K562 (cell line): ENCODE measurements around the gene UQCRC2. TPM values are rescaled to one million over a fixed set of nuclear protein-coding genes. Genes with fewer than 3 reads are reported as not detected.
A peak's percentile ranks its signal among the peaks of the same experiment; 100 is the strongest.

ENCODE experiments used
- ATAC-seq: fragments of 200-7000 bp; cut with Tn5 transposase; 3 replicates; pipeline ENCODE4 v1.9.1; 2020; ENCODE audit warnings: moderate library complexity
- BruUV-seq: library from RNA; stranded (reverse); fragments of 400-500 nt; replicated peaks from 2 replicates; lab custom pipeline; 2021; lab: Mats Ljungman, UMichigan
- CTCF ChIA-PET: fragments of 300-600 bp; formaldehyde crosslinking; extraction: SDS; loops from one replicate; lab custom pipeline; 2021; ENCODE audit warnings: low intra/inter-chr PET ratio; lab: Yijun Ruan, JAX
- POLR2A ChIA-PET: fragments of 300-600, 350-650 bp; sonication (Branson Sonifier 250); formaldehyde crosslinking; extraction: SDS; loops from one replicate; lab custom pipeline; 2021; ENCODE audit warnings: antibody characterized with exemption, inconsistent platforms; lab: Yijun Ruan, JAX
- DNase-seq, 4 experiments: peaks; one replicate each; pipeline versions ENCODE4 v3.0.0 to v3.0.0-alpha.2; 2011 to 2018; ENCODE audit warnings: low spot score in 3 of 4, mixed read lengths in 3 of 4; ENCODE audit errors: extremely low read depth in 1 of 4
- FAIRE-seq: peaks from 2 replicates; lab custom pipeline; 2011; peaks lifted over from hg19 to GRCh38; lab: Jason Lieb, UNC
- H2AFZ ChIP-seq: 2 replicates; pipeline ENCODE4 v1.6.0; 2011; ENCODE audit warnings: low read depth, low read length, control low read depth, inconsistent platforms
- H3K27ac ChIP-seq: fragments of 200-600 bp; 3 replicates; pipeline ENCODE4 v1.8.0; 2011; ENCODE audit warnings: low read depth, mild to moderate bottlenecking, control low read depth, inconsistent platforms, low read length, moderate library complexity, mixed read lengths; ENCODE audit errors: extremely low read depth
- H3K27me3 ChIP-seq, 2 experiments: fragments of 300-600 bp in 1 of 2; 2 replicates in 1 of 2; 3 replicates in 1 of 2; pipeline versions ENCODE4 v1.6.0 to v1.8.0; 2011; ENCODE audit warnings: inconsistent platforms in 2 of 2, low read length in 2 of 2, mild to moderate bottlenecking in 1 of 2, mixed read lengths in 1 of 2, moderate library complexity in 1 of 2; ENCODE audit not compliant: control insufficient read depth in 2 of 2, insufficient read depth in 2 of 2
- H3K36me3 ChIP-seq: fragments of 300-600 bp; 3 replicates; pipeline ENCODE4 v1.8.0; 2011; ENCODE audit warnings: mild to moderate bottlenecking, low read length, inconsistent platforms; ENCODE audit not compliant: control insufficient read depth, insufficient read depth
- H3K4me1 ChIP-seq, 2 experiments: fragments of 200-600 bp in 1 of 2; replicated peaks in 1 of 2; 2 replicates in 1 of 2; 3 replicates in 1 of 2; pipeline versions ENCODE4 v1.5.1 to v1.8.0; 2011; ENCODE audit warnings: inconsistent platforms in 2 of 2, low read length in 2 of 2, mild to moderate bottlenecking in 1 of 2, mixed read lengths in 1 of 2, moderate library complexity in 1 of 2; ENCODE audit not compliant: control insufficient read depth in 2 of 2, insufficient read depth in 2 of 2
- H3K4me2 ChIP-seq: 2 replicates; pipeline ENCODE4 v1.6.1; 2011; ENCODE audit warnings: low read length, control low read depth, inconsistent platforms, mixed read lengths; ENCODE audit not compliant: insufficient read depth
- H3K4me3 ChIP-seq: fragments of 200-600 bp; sonication (generic), shearing (Covaris generic); 2 replicates; pipeline ENCODE4 v1.5.1; 2016; ENCODE audit warnings: control low read depth, inconsistent platforms
- H3K79me2 ChIP-seq: fragments of 200-600 bp; 3 replicates; pipeline ENCODE4 v1.8.0; 2011; ENCODE audit warnings: low read length, inconsistent platforms; ENCODE audit not compliant: control insufficient read depth, insufficient read depth
- H3K9ac ChIP-seq, 2 experiments: 2 replicates each; pipeline versions ENCODE4 v1.6.0 to v1.6.1; 2011; ENCODE audit warnings: low read depth in 2 of 2, low read length in 2 of 2, control low read depth in 1 of 2, inconsistent platforms in 1 of 2, mild to moderate bottlenecking in 1 of 2, mixed read lengths in 1 of 2; ENCODE audit not compliant: insufficient read depth in 1 of 2
- H3K9me1 ChIP-seq: one replicate; pipeline ENCODE4 v1.6.0; 2011; ENCODE audit warnings: inconsistent platforms, mild to moderate bottlenecking, low read length, moderate library complexity; ENCODE audit not compliant: control insufficient read depth, insufficient read depth
- H3K9me3 ChIP-seq: replicated peaks from 2 replicates; pipeline ENCODE4 v1.5.1; 2011; ENCODE audit warnings: low read depth, low read length, inconsistent platforms; ENCODE audit not compliant: control insufficient read depth, insufficient read depth
- H4K20me1 ChIP-seq: replicated peaks from 2 replicates; pipeline ENCODE4 v1.6.1; 2011; ENCODE audit warnings: low read length, inconsistent platforms, mixed read lengths; ENCODE audit not compliant: control insufficient read depth, insufficient read depth
- CEBPB ChIP-seq: fragments of 450-650 bp; IDR thresholded peaks from 2 replicates; pipeline ENCODE4 v1.6.1; 2016; ENCODE audit warnings: missing genetic modification characterization, missing compliant biosample characterization
- CXXC5 ChIP-seq: fragments of 250-450 bp; sonication (Bioruptor Pico); IDR thresholded peaks from 2 replicates; pipeline ENCODE4 v1.8.0; 2022; ENCODE audit warnings: inconsistent platforms, mild to moderate bottlenecking, moderate library complexity
- GABPA ChIP-seq: fragments of 200-800 bp; sonication (Bioruptor generic); conservative IDR thresholded peaks from 2 replicates; pipeline ENCODE4 v1.6.1; 2016; ENCODE audit warnings: low read depth, missing genetic modification characterization, missing compliant biosample characterization
- MYNN ChIP-seq, 2 experiments: sonication (generic); formaldehyde crosslinking in 1 of 2; IDR thresholded peaks; 2 replicates each; pipeline versions ENCODE4 v1.5.0 to v1.6.1; 2016 to 2020; ENCODE audit warnings: antibody characterized with exemption in 1 of 2, missing genetic modification reagents in 1 of 2
- NR4A1 ChIP-seq, 2 experiments: fragments of 250-450 bp in 1 of 2; fragments of 450-650 bp in 1 of 2; sonication (Bioruptor Pico) in 1 of 2; IDR thresholded peaks; 2 replicates each; pipeline versions ENCODE4 v1.4.0 to v1.6.1; 2016 to 2020; ENCODE audit warnings: mild to moderate bottlenecking in 2 of 2, missing compliant biosample characterization in 1 of 2, missing genetic modification characterization in 1 of 2, moderate library complexity in 1 of 2
- POLR2AphosphoS2 ChIP-seq: IDR thresholded peaks from 2 replicates; pipeline ENCODE4 v1.6.1; 2012; ENCODE audit warnings: low read length, improper control_type of control experiment
- RBM25 ChIP-seq: fragments of 200-400 bp; formaldehyde crosslinking; IDR thresholded peaks from 2 replicates; pipeline ENCODE4 v1.6.1; 2018; ENCODE audit warnings: low read length, low read depth, moderate library complexity; ENCODE audit not compliant: severe bottlenecking
- SREBF2 ChIP-seq: sonication (generic); formaldehyde crosslinking; IDR thresholded peaks from 2 replicates; pipeline ENCODE4 v1.4.0; 2020; ENCODE audit warnings: mild to moderate bottlenecking, missing genetic modification reagents
- ZNF76 ChIP-seq: fragments of 250-450 bp; sonication (Bioruptor Pico); IDR thresholded peaks from 2 replicates; pipeline ENCODE4 v1.4.0; 2020; ENCODE audit warnings: mild to moderate bottlenecking, moderate library complexity, borderline replicate concordance
- WGBS: fragments of 100-300 bp; shearing (Covaris generic); methylation state at CpG from one replicate; pipeline ENCODE4 v1.1.6; 2016; ENCODE audit warnings: low coverage, mixed read lengths; ENCODE audit not compliant: insufficient coverage; ENCODE audit errors: missing lambda C conversion rate; 5-methylcytosine and 5-hydroxymethylcytosine counted together
- in situ Hi-C: fragments of 300-500 bp; cut with MboI; formaldehyde crosslinking; loops from 4 replicates; pipeline ENCODE4 v1.15.0; 2018; ENCODE audit warnings: inconsistent platforms, mixed read lengths
- intact Hi-C: fragments of 100-400 bp; cut with micrococcal nuclease; formaldehyde crosslinking; loops from 2 replicates; pipeline ENCODE4 v1.14.2; 2022
- polyA plus RNA-seq, 8 experiments: library from polyadenylated mRNA; depleted of rRNA in 4 of 8; stranded (reverse) in 5 of 8; unstranded in 3 of 8; fragments of >200 nt; fragmentation: Nextera tagmentation in 2 of 8; fragmentation: Illumina TruSeq in 1 of 8; extraction: Ambion mirVana in 2 of 8; extraction: Trizol in 1 of 8; gene quantifications; 2 replicates each; pipeline versions ENCODE4 v1.2.1 to v1.2.3, GENCODE V29; 2011 to 2014; ENCODE audit warnings: inconsistent platforms in 1 of 8, missing spikeins in 1 of 8
- total RNA-seq, 7 experiments: library from RNA; depleted of rRNA in 6 of 7; stranded (reverse); fragments of >200 nt in 6 of 7; fragmentation: Illumina TruSeq in 2 of 7; extraction: Trizol in 2 of 7; gene quantifications; 2 replicates each; pipeline versions ENCODE4 v1.2.1 to v1.2.3, GENCODE V29; 2011 to 2021; ENCODE audit warnings: low replicate concordance in 1 of 7
- TF ChIP-seq, protein P1 (sequence below): fragments of 450-650 bp; formaldehyde crosslinking; IDR thresholded peaks from 2 replicates; pipeline ENCODE4 v1.4.0; 2022; ENCODE audit warnings: mild to moderate bottlenecking, moderate library complexity

The UQCRC2 gene
- total and polyA plus RNA-seq, 9 of the 15 experiments (the other 6 are each of a cell fraction or from before 2014, with no cell fraction given), result 177 to 516 (median 319) TPM

DNA sequence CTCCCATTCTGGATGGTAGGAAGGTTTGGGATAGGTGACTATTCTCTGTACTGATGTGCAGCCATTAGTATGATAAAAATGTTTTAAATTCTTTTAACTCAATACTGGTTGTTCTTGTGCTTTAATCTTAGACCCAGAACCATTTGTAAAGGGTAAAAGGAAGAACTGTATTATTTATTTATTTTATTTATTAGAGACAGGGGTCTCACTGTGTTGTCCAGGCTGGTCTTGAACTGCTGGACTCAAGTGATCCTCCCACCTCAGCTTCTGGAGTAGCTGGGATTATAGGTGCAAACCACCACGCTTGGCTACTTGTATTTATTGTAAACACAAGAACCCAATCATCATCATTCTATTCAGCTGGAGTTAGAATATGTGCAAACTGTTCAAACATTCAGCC lies 52.6 kb downstream of the UQCRC2 start:
- H3K27ac ChIP-seq, result no peak overlapping the region
- peak; percentile 3 for TF ChIP-seq RBM25
- no peak for TF ChIP-seq MYNN (IDR thresholded peaks at IDR 0.05)
- no peak for TF ChIP-seq MYNN (CRISPR knock-in tag; IDR thresholded peaks at IDR 0.05)
- TF ChIP-seq NR4A1 (CRISPR knock-in tag; IDR thresholded peaks at IDR 0.05), result no peak
- TF ChIP-seq NR4A1 (tag; IDR thresholded peaks at IDR 0.05), result no peak
- no peaks in the 10 kb centered on the region for H3K9me1 ChIP-seq
- H3K9me3 ChIP-seq, result no peaks in the 10 kb centered on the region
- no peak overlapping the region for H2AFZ ChIP-seq
- in situ Hi-C loops (no loop called here), intact Hi-C loops (no loop called here)
- DNase-seq (no peak), FAIRE-seq (no peak), ATAC-seq (no peak)
- H3K4me1 ChIP-seq, result peaks cover 7 to 22% of the 10 kb centered on the region in 2 experiments; a peak in 4 of 5 replicates
- CTCF ChIA-PET, result interaction anchor here (1.3 kb wide), 1 partner anchor 182 kb away, joined by 3 read pairs; no protein-coding TSS in a partner anchor
- BruUV-seq, result no TSS peak
- POLR2A ChIA-PET, result no interaction called here
- WGBS, result 32% methylated on average over 1 of the region's 1 CpG
- no peak overlapping the region for H3K4me2 ChIP-seq
- peaks cover 13% of the 10 kb centered on the region for H3K79me2 ChIP-seq
- H3K36me3 ChIP-seq, result no peaks in the 10 kb centered on the region
- no peak overlapping the region for H3K9ac ChIP-seq
- H3K27me3 ChIP-seq, result peaks cover 0 to 4% of the 10 kb centered on the region in 2 experiments; a peak in 2 of 5 replicates
- no peak overlapping the region for H3K4me3 ChIP-seq
- H4K20me1 ChIP-seq, result no peaks in the 10 kb centered on the region

DNA sequence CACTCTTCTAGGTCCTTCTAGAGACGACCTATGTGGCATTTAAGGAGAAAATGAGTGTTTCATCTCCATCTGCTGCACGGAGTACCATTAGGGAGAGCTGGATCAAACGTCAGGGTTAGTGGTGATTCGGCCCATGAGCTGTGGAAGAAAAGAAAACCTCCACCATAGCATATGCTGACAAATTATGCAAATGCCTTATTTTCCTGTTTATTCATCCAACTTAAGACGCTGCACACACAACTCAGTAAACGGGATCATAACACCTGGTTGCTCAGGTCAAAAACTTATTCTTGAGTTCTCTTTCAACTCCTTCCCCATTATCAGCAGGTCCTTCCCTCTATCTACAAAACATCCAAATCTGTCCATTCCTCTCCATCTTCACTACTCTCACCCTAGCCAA lies 53.5 kb downstream of the UQCRC2 start:
- Histone ChIP-seq H3K9ac (no peak overlapping the region), H3K9me1 (no peaks in the 10 kb centered on the region), H3K4me2 (peak overlapping the region; percentile 84; the same call in 1 of the 2 replicates), H3K4me1 (peaks cover 8 to 18% of the 10 kb centered on the region in 2 experiments; a peak in 4 of 5 replicates), H3K4me3 (no peak overlapping the region), H3K9me3 (no peaks in the 10 kb centered on the region), H4K20me1 (0 out of 2 replicates have a peak, but pooled peaks cover 6% of the 10 kb centered on the region), H3K36me3 (no peaks in the 10 kb centered on the region), H3K79me2 (peaks cover 21% of the 10 kb centered on the region), H3K27ac (no peak overlapping the region), H3K27me3 (peaks cover 0 to 4% of the 10 kb centered on the region in 2 experiments; a peak in 2 of 5 replicates), H2AFZ (no peak overlapping the region)
- intact Hi-C loops, result no loop called here
- FAIRE-seq, result no peak
- in situ Hi-C loops, result no loop called here
- ATAC-seq, result no peak
- DNase-seq, result no peak
- TF ChIP-seq, protein P1, sequence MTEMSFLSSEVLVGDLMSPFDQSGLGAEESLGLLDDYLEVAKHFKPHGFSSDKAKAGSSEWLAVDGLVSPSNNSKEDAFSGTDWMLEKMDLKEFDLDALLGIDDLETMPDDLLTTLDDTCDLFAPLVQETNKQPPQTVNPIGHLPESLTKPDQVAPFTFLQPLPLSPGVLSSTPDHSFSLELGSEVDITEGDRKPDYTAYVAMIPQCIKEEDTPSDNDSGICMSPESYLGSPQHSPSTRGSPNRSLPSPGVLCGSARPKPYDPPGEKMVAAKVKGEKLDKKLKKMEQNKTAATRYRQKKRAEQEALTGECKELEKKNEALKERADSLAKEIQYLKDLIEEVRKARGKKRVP, result no peak
- no peak for TF ChIP-seq CEBPB (tag)
- TF ChIP-seq CXXC5 (CRISPR knock-in tag), result no peak
- TF ChIP-seq GABPA (tag), result no peak
- TF ChIP-seq POLR2AphosphoS2, result no peak
- TF ChIP-seq SREBF2 (CRISPR knock-in tag), result no peak
- no peak for TF ChIP-seq ZNF76
- ChIA-PET CTCF (interaction anchor here (1.3 kb wide), 1 partner anchor 181 kb away, joined by 3 read pairs; no protein-coding TSS in a partner anchor), POLR2A (interaction anchor here (0.7 to 0.9 kb wide), 2 partner anchors 12 to 65 kb away, joined by 3 read pairs; no protein-coding TSS in a partner anchor)
- WGBS, result 47% methylated on average over 6 of the region's 6 CpGs
- no TSS peak for BruUV-seq
